Keratinocyte (primary cell): ENCODE data around the gene JRKL. TPM values are rescaled to one million over a fixed set of nuclear protein-coding genes. Genes with fewer than 3 reads are reported as not detected.

Source experiments
- DNase-seq: peaks from one replicate; pipeline ENCODE4 v3.0.0-alpha.2; 2011; ENCODE audit warnings: low read depth, missing footprints, low spot score
- FAIRE-seq: peaks from 2 replicates; lab custom pipeline; 2011; peaks lifted over from hg19 to GRCh38; lab: Jason Lieb, UNC
- H2AFZ ChIP-seq: 2 replicates; pipeline ENCODE4 v1.6.0; 2012; ENCODE audit warnings: low read length, control low read depth, inconsistent platforms; ENCODE audit not compliant: control insufficient read depth
- H3K27ac ChIP-seq: 2 replicates; pipeline ENCODE4 v1.5.1; 2011; ENCODE audit warnings: low read length; ENCODE audit not compliant: control insufficient read depth, insufficient read depth
- H3K27me3 ChIP-seq: 3 replicates; pipeline ENCODE4 v1.6.0; 2011; ENCODE audit warnings: low read length; ENCODE audit not compliant: control insufficient read depth, insufficient read depth; ENCODE audit errors: extremely low read depth
- H3K36me3 ChIP-seq, 2 experiments: 2 replicates in 1 of 2; 3 replicates in 1 of 2; pipeline ENCODE4 v1.5.1; 2011; ENCODE audit warnings: low read length in 2 of 2, mild to moderate bottlenecking in 1 of 2; ENCODE audit not compliant: control insufficient read depth in 2 of 2, insufficient read depth in 2 of 2; ENCODE audit errors: extremely low read depth in 1 of 2
- H3K4me1 ChIP-seq: 3 replicates; pipeline ENCODE4 v1.5.1; 2011; ENCODE audit warnings: low read length; ENCODE audit not compliant: control insufficient read depth, insufficient read depth; ENCODE audit errors: extremely low read depth
- H3K4me2 ChIP-seq: 3 replicates; pipeline ENCODE4 v1.6.0; 2011; ENCODE audit warnings: low read depth, low read length; ENCODE audit not compliant: control insufficient read depth, insufficient read depth; ENCODE audit errors: extremely low read depth
- H3K4me3 ChIP-seq, 3 experiments: fragments of 200-600 bp in 1 of 3; sonication (generic) in 1 of 3; 2 replicates in 2 of 3; 3 replicates in 1 of 3; pipeline ENCODE4 v1.5.1; 2011 to 2016; ENCODE audit warnings: low read length in 3 of 3, mild to moderate bottlenecking in 3 of 3, control low read depth in 2 of 3, inconsistent platforms in 1 of 3, low read depth in 1 of 3, mixed read lengths in 1 of 3, mixed run types in 1 of 3, moderate library complexity in 1 of 3; ENCODE audit not compliant: control insufficient read depth in 2 of 3, insufficient read depth in 2 of 3; ENCODE audit errors: extremely low read depth in 1 of 3
- H3K79me2 ChIP-seq: 2 replicates; pipeline ENCODE4 v1.6.0; 2012; ENCODE audit warnings: low read length; ENCODE audit not compliant: control insufficient read depth, insufficient read depth
- H3K9ac ChIP-seq: 3 replicates; pipeline ENCODE4 v1.6.0; 2011; ENCODE audit warnings: low read length; ENCODE audit not compliant: control insufficient read depth, insufficient read depth; ENCODE audit errors: extremely low read depth
- H3K9me1 ChIP-seq: 3 replicates; pipeline ENCODE4 v1.6.0; 2011; ENCODE audit warnings: low read length; ENCODE audit not compliant: control insufficient read depth, insufficient read depth; ENCODE audit errors: extremely low read depth
- H3K9me3 ChIP-seq: 2 replicates; pipeline ENCODE4 v1.5.1; 2012; ENCODE audit warnings: low read depth, low read length; ENCODE audit not compliant: control insufficient read depth
- H4K20me1 ChIP-seq: 3 replicates; pipeline ENCODE4 v1.6.0; 2011; ENCODE audit warnings: low read length; ENCODE audit not compliant: control insufficient read depth, insufficient read depth; ENCODE audit errors: extremely low read depth
- EZH2 ChIP-seq: IDR thresholded peaks from one replicate; pipeline ENCODE4 v1.6.1; 2012; ENCODE audit warnings: inconsistent platforms, mild to moderate bottlenecking, low read length, moderate library complexity
- dilution Hi-C: fragments of 300-500 bp; cut with MboI; formaldehyde crosslinking; loops from one replicate; pipeline ENCODE4 v1.7.0; 2020; ENCODE audit warnings: low sequenced_read_pairs; ENCODE audit not compliant: extremely low pct_ligation_motif_present
- polyA plus RNA-seq, 5 experiments: library from polyadenylated mRNA; depleted of rRNA in 3 of 5; stranded (reverse) in 3 of 5; stranded (forward) in 1 of 5; unstranded in 1 of 5; fragments of >200 nt; gene quantifications; 1 replicate in 1 of 5; 2 replicates in 3 of 5; 3 replicates in 1 of 5; pipeline versions ENCODE4 v1.2.1 to v1.2.3, GENCODE V29; 2011 to 2012; ENCODE audit warnings: missing spikeins in 2 of 5, low read depth in 1 of 5, low replicate concordance in 1 of 5
- TF ChIP-seq, protein P1 (sequence below), 3 experiments: IDR thresholded peaks in 1 of 3; conservative IDR thresholded peaks in 1 of 3; optimal IDR thresholded peaks in 1 of 3; 2 replicates in 2 of 3; 3 replicates in 1 of 3; pipeline versions ENCODE3 to v1.5.1; 2011; ENCODE audit warnings: low read length in 3 of 3, mild to moderate bottlenecking in 3 of 3, moderate library complexity in 2 of 3, control low read depth in 1 of 3, inconsistent platforms in 1 of 3; ENCODE audit not compliant: insufficient read depth in 2 of 3; ENCODE audit errors: extremely low read depth in 1 of 3

JRKL gene
- polyA plus RNA-seq, 1 donor (not counting 4 experiments of a cell fraction or from before 2014, with no cell fraction given): 6.9 TPM

DNA sequence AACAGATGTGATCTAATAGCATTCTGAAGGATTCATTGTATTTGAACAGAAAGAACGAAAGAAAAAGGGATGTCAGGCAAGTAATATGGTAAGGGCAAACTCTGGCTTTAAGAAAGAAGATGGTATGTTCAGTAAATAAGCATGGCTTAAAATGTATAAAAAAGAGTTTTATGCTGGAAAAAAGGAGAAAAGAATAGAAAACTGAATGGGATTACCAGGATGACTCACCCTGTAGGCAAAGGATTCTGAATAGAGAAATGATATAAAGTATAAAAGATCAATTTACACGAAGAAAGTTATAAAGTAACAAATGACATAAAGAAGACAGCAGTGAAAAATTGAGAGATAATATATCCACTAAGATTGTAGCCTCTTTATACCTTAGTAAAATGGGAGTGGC is 4.6 kb upstream of the JRKL start:
- Histone ChIP-seq H3K27ac (no peak overlapping the region), H3K36me3 (peaks cover 0 to 2% of the 10 kb centered on the region in 2 experiments), H3K4me3 (no peak overlapping the region), H3K9me3 (no peaks in the 10 kb centered on the region), H3K27me3 (no peaks in the 10 kb centered on the region), H3K9me1 (no peaks in the 10 kb centered on the region), H3K9ac (no peak overlapping the region), H3K4me2 (no peak overlapping the region), H3K4me1 (peaks cover 12% of the 10 kb centered on the region), H2AFZ (no peak overlapping the region), H3K79me2 (peaks cover 24% of the 10 kb centered on the region), H4K20me1 (no peaks in the 10 kb centered on the region)
- dilution Hi-C loops: no loop called here
- no peak for FAIRE-seq
- DNase-seq: no peak
- no peak for TF ChIP-seq EZH2
- TF ChIP-seq, protein P1, sequence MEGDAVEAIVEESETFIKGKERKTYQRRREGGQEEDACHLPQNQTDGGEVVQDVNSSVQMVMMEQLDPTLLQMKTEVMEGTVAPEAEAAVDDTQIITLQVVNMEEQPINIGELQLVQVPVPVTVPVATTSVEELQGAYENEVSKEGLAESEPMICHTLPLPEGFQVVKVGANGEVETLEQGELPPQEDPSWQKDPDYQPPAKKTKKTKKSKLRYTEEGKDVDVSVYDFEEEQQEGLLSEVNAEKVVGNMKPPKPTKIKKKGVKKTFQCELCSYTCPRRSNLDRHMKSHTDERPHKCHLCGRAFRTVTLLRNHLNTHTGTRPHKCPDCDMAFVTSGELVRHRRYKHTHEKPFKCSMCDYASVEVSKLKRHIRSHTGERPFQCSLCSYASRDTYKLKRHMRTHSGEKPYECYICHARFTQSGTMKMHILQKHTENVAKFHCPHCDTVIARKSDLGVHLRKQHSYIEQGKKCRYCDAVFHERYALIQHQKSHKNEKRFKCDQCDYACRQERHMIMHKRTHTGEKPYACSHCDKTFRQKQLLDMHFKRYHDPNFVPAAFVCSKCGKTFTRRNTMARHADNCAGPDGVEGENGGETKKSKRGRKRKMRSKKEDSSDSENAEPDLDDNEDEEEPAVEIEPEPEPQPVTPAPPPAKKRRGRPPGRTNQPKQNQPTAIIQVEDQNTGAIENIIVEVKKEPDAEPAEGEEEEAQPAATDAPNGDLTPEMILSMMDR (optimal IDR thresholded peaks at IDR 0.05 in 1 of 3, IDR thresholded peaks at IDR 0.05 in 1 of 3, conservative IDR thresholded peaks at IDR 0.05 in 1 of 3; ENCODE audit: extremely low read depth in 1 of 3, insufficient read depth in 2 of 3, low read length in 3 of 3): no peak

DNA sequence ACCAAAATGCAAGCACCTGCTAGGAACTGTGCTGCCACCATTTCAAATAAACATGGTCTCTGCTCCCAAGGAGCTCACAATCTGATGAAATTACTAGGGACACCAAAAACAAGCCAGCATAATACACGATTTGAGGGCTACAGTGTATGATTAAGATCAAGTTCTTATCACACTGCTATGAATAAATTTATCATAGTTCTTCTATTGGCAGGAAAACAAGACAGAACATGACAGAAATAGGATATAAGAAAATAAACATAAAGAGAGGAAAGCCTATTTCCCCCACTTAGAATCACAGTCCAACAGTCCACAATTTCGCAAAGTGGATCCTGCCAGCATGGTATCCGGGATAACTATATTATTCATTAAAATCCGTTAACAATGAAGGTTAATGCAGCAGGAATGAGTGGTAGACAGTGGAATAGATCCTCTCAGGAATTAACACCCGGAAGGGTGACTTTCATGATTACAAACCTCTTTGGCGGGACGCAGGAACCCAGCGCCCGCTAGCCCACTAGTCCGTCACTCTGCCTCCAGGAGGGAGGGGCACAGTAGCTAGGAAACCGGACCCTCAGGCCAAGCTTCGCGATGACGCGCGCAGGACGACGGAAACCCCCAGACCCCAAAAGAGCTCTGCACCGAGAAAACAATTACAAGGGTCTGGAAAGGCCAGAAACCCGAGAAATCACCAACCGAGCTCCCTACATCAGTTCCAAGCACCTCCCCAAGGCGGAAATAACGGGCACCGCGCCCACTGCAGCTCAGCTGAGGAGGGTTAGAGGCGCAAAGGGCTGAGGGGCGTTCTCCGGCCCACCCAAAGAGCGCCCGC is 708 bp upstream of the JRKL start:
- no peaks in the 10 kb centered on the region for H4K20me1 ChIP-seq
- H3K9me3 ChIP-seq: no peaks in the 10 kb centered on the region
- peak overlapping the region; percentile 88 for H3K4me2 ChIP-seq
- dilution Hi-C loops: no loop called here
- H3K27ac ChIP-seq: peak overlapping the region; percentile 96
- H3K36me3 ChIP-seq: peaks cover 0 to 3% of the 10 kb centered on the region in 2 experiments
- H2AFZ ChIP-seq: peak overlapping the region; percentile 79
- peaks cover 21% of the 10 kb centered on the region for H3K4me1 ChIP-seq
- no peak for FAIRE-seq
- peaks cover 2% of the 10 kb centered on the region for H3K9me1 ChIP-seq
- TF ChIP-seq, protein P1 (optimal IDR thresholded peaks at IDR 0.05 in 1 of 3, IDR thresholded peaks at IDR 0.05 in 1 of 3, conservative IDR thresholded peaks at IDR 0.05 in 1 of 3; ENCODE audit: extremely low read depth in 1 of 3, insufficient read depth in 2 of 3, low read length in 3 of 3): no peak
- TF ChIP-seq EZH2: no peak
- no peak for DNase-seq
- H3K27me3 ChIP-seq: no peaks in the 10 kb centered on the region
- peak overlapping the region; percentile 95 for H3K9ac ChIP-seq
- peak overlapping the region; percentile 78 to 97 (median 91) for H3K4me3 ChIP-seq
- H3K79me2 ChIP-seq: peaks cover 40% of the 10 kb centered on the region
